ENCODE data around the gene CISH.
A peak's percentile ranks its signal among the peaks of the same experiment; 100 is the strongest.

The CISH gene

DNA sequence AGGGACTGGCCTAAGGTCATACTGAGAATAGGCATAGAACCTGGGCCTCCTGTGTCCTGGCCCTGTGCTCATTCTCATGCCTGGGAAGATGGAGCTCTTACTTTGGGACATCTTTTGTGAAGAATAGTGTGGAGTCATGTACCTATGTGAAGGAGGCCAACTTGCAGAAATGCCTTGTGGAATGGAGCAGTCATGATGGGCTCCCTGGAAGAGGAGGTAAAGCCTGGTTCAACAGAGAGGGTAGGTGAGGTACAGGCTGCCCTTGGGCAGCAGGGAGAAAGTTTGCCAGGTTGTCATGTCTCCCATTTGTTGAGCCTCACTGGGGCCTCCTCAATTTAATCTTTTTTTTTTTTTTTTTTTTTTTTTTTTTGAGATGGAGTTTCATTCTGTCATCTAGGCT is 23.5 kb upstream of the CISH start:
- DNase-seq = no peak

DNA sequence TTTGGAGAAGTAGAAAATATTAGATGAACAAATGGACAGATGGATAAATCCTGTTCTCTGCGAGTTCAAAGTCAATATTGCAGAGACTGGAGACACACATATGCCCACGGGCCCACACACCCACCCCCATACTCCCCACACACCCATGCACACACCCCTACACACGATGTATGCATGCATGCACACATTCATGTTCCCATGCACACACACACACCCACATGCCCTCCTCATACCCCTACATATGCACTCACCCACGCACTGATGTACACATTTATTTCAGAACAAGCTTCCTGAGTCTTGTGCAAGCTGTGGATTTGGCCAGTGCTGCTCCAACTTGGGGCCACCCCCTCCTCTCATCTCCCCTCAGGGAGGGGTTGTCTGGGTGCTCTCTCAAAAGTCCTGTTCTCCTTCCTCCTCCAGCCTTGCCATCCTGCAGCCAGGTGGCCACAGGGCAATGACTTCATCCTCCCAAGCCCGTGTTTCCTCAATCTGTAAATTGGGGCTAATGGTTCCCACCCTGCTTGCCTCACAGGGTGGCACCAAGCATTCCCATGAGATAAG is 21.7 kb upstream of the CISH start:
- no peak for DNase-seq

GRCh38 chr3:50632450-50632849 is 20.9 kb upstream of the CISH start:
- no peak for DNase-seq

DNA sequence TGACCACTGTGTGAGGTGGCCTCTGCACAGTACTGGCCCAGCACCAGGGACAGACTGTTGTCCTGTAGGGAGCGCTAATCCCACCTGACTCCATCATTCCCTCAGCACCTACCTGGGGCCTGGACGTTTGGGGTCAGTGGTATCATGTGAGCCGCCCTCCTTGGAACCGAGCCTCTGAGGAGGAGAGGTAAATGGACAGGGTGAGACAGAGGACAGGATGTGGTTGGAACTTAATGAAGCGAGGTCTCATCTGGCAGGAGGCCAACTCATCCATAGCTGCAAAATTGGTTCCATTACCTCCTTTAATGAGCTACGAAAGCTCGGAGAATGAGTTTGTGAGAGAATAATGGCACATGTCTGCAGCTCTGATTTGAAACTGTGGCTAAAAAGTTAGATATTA is 19.3 kb upstream of the CISH start:
- DNase-seq = no peak

- DNase-seq = no peak
Observed at GRCh38 chr3:50630394-50630793, 18.8 kb upstream of the CISH start.

DNA sequence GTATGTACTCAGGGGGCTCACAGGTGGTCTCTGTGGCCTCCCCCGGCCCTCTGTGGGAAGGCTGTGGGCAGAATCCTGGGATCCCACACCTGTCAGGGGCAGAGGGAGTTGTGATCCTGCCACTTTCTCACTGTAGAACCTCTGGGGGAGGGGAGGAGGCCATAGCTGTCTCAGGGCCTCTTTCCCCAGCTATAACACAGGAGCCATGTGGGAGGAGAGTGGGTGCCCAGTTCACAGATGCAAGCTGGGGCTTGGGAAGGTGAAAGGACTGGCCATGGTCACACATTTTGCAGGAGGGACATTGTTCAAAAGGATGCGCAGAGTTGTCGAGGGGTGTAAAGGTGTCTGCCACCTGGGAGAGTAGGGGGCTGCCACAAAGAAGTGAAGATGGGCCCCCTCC is 17.0 kb upstream of the CISH start:
- DNase-seq = no peak

DNA sequence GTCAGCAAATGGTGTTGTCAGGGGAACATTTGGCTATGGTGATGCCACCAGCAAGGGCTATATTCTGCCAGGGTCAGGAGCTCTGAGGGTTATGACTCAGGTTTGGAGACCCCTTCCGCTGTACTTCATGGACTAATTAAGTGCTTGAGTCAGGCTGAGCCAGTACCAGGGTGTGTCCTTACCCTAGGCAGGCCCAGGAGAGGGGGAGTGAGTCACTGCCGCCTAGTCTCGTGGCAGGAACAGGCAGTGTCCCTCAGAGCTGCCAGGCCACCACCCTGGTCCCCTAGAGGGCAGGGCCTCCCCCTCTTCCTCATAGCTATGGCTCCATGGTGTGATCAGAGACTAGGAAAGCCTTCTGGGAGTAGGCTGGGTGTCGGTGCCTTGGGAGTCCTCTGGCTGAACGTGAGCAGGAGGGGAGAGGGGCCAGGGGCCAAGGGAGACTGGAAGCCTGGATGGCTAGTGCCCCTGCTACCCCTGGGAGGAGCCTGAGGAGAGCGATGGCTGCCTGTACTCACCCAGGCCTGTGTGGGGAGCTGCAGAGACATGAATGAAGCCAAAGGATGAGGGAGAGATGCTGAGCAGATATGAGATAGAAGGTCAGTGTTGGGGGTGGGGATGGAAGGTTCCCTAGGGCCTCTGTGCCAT is 16.0 kb upstream of the CISH start:
- DNase-seq = no peak

DNA sequence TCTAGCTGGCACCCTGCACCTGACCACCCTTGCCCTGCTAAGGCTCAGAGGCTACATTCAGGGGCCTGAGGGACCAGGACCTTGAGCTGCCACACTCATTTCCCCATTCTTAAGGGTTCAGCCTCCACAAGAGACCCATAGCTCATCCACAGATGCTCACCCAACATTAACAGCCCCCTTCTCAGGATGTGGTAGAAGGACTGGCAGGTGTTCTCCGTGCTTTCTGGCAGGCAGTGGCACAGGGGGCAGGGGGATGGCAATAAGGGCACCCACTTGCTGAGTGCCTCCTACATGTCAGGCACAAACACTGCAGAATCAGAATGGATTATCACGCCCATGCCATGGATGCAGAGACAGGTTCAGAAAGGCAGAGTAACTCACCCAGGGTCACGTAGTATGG is 14.8 kb upstream of the CISH start:
- DNase-seq = no peak

DNA sequence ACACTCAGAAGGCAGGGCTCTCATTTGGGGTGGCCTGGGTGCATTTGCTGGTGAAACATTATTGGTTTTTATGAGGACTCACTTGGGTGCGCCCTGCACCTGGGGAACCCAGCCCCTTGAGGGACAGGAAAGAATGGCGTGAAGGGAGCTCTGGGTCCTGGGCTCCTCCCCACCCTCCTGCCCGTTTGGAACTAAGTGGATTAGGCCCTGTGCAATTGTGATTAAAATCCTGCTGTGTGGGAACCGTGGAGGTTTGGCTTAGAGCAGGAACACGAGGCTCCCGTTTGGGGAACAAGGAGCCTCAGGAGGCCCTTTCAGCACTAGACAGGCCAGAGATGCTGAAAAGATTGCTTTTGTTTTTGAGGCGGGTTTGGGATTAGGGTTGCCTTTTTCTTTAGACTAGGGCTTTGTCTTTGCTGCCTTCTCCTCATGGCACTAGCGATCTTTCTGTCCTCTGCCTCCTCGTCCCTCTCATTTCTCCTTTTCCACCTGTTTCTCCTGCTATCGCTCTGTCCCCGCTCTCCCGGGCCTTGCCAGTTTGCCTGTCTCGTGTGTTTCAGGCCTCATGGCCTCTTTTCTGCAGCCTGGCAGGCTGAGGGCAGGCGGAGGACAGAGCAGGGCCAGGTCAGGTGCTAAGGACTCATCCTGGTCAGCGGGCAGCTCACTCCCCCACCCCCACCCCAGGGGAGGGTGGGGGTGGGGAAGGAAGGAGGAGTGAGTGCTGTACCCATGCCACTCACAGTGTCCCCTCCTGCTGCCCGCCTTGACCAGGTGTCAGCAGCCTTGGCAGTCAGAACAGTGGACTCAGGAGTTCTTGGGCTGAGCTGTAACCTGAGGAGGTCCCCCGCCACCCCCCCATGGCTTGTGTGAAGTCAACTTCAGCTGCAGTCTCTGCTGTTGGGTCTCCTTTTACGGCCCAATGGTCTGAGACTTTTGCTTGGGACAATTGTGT is 13.9 kb upstream of the CISH start:
- no peak for DNase-seq

DNA sequence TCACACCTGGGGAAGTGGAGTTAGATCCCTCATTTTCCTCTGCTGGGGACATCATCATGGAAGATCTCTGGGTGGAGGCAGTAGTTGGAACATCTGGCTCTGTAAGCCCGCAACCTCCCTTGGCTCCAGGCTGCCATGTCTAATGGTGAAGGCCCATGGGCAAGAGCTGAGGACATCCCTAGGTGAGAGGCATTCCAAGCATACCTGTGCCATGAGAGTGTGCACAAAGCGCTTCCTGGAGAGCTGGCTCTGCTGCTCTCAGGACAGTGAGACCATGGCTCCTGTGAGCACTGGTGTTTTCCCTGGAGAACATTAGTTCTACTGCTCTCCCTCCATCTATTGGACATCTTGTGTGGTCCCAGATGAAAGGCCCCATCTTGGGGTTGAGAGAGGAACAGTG is 13.1 kb upstream of the CISH start:
- DNase-seq = no peak

DNA sequence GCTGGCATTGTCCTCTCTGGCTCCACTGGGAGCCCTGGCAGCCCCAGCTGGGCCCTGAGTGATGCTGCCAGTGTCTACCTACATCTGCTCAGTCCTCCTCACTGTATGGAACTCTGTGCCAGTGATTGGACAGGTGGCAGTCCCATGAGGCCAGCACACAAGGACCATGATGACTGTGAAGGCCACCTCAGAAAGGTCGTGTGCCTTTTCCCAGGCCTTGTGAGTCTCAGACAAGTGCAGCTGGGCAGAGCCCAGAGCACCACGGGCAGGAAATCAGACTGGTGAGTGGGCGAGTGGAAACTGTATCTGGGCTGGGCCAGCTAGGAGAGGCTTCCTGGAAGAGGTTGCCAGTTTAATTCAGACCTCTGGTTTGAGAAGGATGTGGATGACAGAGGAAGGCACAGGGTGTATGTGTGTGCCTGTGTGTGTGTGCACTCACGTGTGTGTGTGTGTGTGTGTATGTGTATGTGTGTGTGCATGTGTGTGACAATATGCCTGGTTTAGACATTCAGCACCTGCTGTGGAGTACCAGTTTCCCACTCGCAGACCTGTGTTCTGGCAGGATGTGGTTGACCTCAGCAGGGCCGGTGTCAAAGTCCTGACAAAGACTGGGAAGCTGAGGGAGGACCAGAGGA is 12.4 kb upstream of the CISH start:
- no peak for DNase-seq

DNA sequence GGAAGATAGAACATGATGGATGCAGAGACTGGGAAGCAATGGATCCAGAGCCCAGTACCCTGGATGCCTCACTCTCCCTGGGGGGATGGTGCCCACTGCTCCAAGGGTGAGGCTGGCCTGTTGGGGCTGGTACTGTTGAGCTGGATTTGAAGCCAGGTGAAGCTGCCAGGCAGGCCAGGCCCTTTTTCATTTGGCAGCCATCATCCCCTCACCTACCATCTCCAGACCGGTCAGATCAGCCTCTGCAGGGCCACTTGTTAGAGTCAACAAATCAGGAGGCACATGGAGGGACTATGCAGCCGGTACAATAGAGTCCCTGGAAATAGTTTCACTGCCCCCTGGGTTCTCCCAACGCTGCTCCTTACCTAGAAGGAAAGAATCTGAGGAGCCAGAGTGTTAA is 11.3 kb upstream of the CISH start:
- no peak for DNase-seq

GRCh38 chr3:50620820-50621219 is 9.2 kb upstream of the CISH start:
- DNase-seq = no peak

GRCh38 chr3:50620420-50620819 is 8.8 kb upstream of the CISH start:
- no peak for DNase-seq

- DNase-seq = no peak
Observed at GRCh38 chr3:50617911-50618481, 6.4 kb upstream of the CISH start.

DNA sequence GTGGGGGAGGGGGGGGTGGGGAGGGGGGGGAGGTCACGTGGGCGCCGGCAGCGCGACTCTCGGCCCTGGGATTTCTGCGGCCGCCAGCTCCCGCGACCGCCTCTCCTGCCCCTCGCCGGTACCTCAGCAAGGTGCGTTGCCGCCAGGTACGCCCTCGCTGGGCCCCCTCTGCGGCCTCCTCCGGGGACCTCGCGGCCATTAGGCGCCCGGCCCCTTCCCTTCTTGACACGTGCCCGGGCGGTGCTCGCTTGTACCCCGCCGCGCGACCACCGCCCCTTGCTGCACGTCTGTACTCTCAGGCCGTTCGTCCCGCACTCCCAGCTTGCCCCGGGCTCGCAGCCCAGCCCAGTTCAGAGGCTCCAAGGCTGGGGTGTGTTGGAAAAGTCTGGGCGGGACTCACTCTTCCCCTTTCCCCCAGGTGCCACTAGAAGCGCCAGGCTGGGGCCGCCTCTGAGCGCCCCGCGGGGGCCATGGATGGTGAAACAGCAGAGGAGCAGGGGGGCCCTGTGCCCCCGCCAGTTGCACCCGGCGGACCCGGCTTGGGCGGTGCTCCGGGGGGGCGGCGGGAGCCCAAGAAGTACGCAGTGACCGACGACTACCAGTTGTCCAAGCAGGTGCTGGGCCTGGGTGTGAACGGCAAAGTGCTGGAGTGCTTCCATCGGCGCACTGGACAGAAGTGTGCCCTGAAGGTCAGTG is 5.7 kb upstream of the CISH start, which contains the start of gene MAPKAPK3:
MAPKAPK3 (plus strand) TSS at position 56 of the 696 bp plus-strand sequence; CDS start at position 471, 415 bp downstream.
- no peak for DNase-seq

- DNase-seq = peak; percentile 53
Observed at GRCh38 chr3:50616770-50617095, 5.2 kb upstream of the CISH start.

DNA sequence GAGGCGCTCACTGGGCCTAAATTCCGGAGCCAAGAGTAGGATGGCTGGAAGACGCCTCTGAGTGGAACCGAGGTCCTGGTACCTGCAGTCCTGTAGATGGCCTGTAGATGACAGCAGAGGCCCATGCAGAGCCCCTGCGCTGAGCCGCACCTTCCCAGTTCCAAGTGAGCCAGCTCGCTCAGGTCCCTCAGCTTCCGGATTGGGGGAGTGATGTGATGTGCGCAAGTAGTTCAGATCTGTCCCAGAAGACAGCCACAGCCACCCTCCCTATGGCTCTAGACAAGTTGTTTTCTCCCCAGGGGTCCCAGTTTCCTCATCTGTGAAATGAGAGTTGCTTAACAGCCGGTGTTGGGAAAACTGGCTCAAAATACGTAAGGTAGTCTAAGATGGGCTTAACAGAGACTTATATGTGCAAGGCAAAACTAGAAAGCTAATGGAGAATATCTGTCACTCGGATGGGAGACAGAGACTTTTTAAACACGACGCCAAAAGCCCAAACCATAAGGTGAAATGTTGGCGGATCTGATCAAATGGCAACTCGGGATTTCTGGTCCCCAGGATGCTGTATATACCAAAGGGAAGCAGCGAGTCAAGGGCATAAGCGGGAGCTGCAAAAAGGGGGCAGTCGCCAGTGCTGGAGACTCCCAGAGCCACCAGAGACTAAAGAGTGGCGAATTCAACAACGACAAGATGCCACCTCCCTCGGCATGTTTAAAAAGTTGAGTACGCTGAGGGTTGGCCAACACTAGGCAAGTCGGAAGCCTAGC is 4.6 kb upstream of the CISH start:
- DNase-seq = peak; percentile 59

GRCh38 chr3:50615190-50615589 is 3.6 kb upstream of the CISH start:
- no peak for DNase-seq

GRCh38 chr3:50612970-50613846 is 1.6 kb upstream of the CISH start:
- DNase-seq = no peak

Data from SHP77 treated with DMSO at 0.1 percent for 48 hours (cell line).